Renal cortex interstitium (tissue), 15 donors: ENCODE measurements around the gene ACOX2. TPM values are rescaled to one million over a fixed set of nuclear protein-coding genes. Genes with fewer than 3 reads are reported as not detected.

Experiments used
- DNase-seq, 11 donors: peaks; one replicate each; pipeline ENCODE4 v3.0.0-alpha.2; 2013; ENCODE audit warnings: low read depth in 9 of 11, low spot score in 4 of 11; ENCODE audit errors: extremely low read depth in 1 of 11
- long read RNA-seq, 16 experiments: transcript quantifications; one replicate each; lab custom pipeline, GENCODE V29; 2026
- polyA plus RNA-seq, 3 donors: library from polyadenylated mRNA; unstranded; fragments of 120-200 nt; gene quantifications; one replicate each; pipeline ENCODE4 v1.2.1, GENCODE V29; 2013; ENCODE audit not compliant: insufficient read length in 3 of 3

ACOX2 gene
- polyA plus RNA-seq, result 10 to 100 TPM; 33.4 to 43.8 (median 41.6) TPM
- long read RNA-seq, donor 1, partial matches to known transcripts, result 0 of 4 reads
- long read RNA-seq, donor 1, other reads (novel, unspliced or antisense), result 0 of 4 reads
- long read RNA-seq, donor 2, partial matches to known transcripts, result 0 of 4 reads
- long read RNA-seq, donor 2, other reads (novel, unspliced or antisense), result 0 of 4 reads
- long read RNA-seq, donor 3, partial matches to known transcripts, result 0 of 2 reads
- long read RNA-seq, donor 3, other reads (novel, unspliced or antisense), result 0 of 2 reads
- long read RNA-seq, donor 4, transcript ACOX2-201 (15 exons, 2,426 nt), result major isoform, 6 of 6 reads
- long read RNA-seq, donor 4, partial matches to known transcripts, result 0 of 6 reads
- long read RNA-seq, donor 4, other reads (novel, unspliced or antisense), result 0 of 6 reads
- long read RNA-seq, donor 5, result 0 reads
- long read RNA-seq, donor 6, result 0 reads
- long read RNA-seq, donor 7, partial matches to known transcripts, result 0 of 3 reads
- long read RNA-seq, donor 7, other reads (novel, unspliced or antisense), result 0 of 3 reads
- long read RNA-seq, donor 8, transcript ACOX2-201 (15 exons, 2,426 nt), result major isoform, 5 of 9 reads
- long read RNA-seq, donor 8, partial matches to known transcripts, result 0 of 9 reads
- long read RNA-seq, donor 8, other reads (novel, unspliced or antisense), result 0 of 9 reads
- long read RNA-seq, donor 9, partial matches to known transcripts, result 0 of 4 reads
- long read RNA-seq, donor 9, other reads (novel, unspliced or antisense), result 0 of 4 reads
- long read RNA-seq, donor 10, partial matches to known transcripts, result 0 of 5 reads
- long read RNA-seq, donor 10, other reads (novel, unspliced or antisense), result 0 of 5 reads
- long read RNA-seq, donor 11, partial matches to known transcripts, result 0 of 2 reads
- long read RNA-seq, donor 11, other reads (novel, unspliced or antisense), result 0 of 2 reads
- long read RNA-seq, donor 12, partial matches to known transcripts, result 0 of 1 reads
- long read RNA-seq, donor 12, other reads (novel, unspliced or antisense), result 0 of 1 reads
- long read RNA-seq, donor 13, partial matches to known transcripts, result 0 of 5 reads
- long read RNA-seq, donor 13, other reads (novel, unspliced or antisense), result 0 of 5 reads
- long read RNA-seq, donor 14, partial matches to known transcripts, result 0 of 2 reads
- long read RNA-seq, donor 14, other reads (novel, unspliced or antisense), result 0 of 2 reads
- long read RNA-seq, donor 15, partial matches to known transcripts, result 0 of 2 reads
- long read RNA-seq, donor 15, other reads (novel, unspliced or antisense), result 0 of 2 reads
- long read RNA-seq, donor 16, transcript ACOX2-201 (15 exons, 2,426 nt), result major isoform, 8 of 12 reads
- long read RNA-seq, donor 16, partial matches to known transcripts, result 0 of 12 reads
- long read RNA-seq, donor 16, other reads (novel, unspliced or antisense), result 0 of 12 reads

GRCh38 chr3:58536501-58537411, at the start of gene ACOX2:
Gene ACOX2, minus strand, starts transcription at chr3:58537190. Its CDS starts 2,084 bp downstream, at chr3:58535106.
- DNase-seq, result no peak

GRCh38 chr3:58585994-58586393, 49.0 kb upstream of the ACOX2 start:
- peak in 5 of 11 donors; percentile 37 to 70 (median 63) for DNase-seq

DNA sequence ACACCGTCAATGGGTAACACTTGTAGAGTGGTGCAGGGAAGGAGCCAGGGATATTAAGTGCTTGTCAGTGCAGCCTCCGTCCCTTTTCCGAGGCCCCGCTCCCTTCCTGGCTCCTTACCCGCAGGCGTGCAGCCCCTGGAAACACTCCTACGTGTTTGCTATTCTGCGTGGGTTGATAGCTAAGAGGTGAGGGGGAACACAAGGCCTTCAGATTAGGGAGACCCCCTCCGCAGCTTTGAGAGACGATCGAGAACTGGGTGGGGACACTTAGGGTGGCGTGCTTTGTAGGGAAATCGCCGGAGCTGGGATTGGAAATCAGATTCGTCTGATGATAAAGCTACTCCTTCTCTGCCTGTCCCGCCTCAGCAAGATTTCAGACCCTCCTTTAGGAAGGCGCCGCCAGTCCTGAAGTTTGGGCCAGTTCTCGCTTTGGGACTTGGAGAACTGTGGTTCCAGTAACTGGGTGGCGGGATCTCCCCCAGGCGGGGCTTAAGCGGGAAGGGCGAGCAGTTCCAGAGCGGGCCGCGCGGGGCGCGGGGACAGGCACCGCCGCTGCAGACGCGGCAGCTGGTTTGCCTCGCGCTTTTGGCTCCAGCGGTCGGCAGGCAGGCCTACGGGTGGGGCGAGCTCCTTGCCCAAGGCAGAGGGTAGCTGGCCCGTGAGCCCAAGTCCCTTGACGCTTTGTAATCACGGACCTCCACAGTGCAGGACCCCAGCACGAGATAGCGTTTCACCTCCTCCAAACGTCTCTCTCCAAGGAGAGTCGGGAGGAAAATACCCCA, 48.2 kb upstream of the ACOX2 start:
- peak in 10 of 11 donors; percentile 65 to 80 (median 72) for DNase-seq

DNA sequence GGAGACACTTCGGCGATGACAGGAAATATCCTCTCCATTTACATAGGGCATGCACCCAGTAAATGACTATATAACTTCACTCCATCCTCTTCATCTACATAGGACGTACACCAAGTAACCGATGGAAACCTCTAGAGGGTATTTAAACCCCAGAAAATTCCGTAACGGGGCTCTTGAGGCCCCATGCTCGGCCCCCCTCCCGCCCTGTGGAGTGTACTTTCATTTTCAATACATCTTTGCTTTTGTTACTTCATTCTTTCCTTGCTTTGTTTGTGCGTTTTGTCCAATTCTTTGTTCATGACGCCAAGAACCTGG, 47.7 kb upstream of the ACOX2 start:
- DNase-seq, result no peak

GRCh38 chr3:58581328-58582091, 44.5 kb upstream of the ACOX2 start:
- DNase-seq, result peak in 5 of 11 donors; percentile 45 to 75 (median 70)

DNA sequence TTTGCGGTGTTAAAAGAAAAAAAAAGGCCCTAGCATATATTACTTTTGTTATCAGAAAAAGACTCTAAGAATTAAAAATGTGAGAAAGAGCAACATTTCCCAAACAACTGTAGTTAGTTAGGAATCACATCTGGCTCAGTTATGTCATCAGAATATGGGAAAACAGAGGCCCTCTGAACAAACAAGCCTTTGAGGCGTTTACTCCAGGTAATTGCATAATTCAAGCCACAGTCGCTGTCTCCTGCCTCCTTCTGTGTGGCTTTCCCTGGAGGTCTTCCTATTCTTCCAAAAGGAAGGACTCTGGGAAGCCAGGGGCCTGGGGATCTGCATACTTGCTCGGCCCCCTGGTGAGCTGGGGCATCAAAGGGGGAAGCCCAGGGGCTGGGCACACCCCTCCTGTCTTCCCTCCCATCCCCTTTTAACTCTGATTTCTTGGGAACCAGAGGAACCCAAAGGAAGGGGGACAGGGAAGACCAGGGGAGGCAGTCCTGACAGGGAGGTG, 43.9 kb upstream of the ACOX2 start:
- DNase-seq, result no peak

DNA sequence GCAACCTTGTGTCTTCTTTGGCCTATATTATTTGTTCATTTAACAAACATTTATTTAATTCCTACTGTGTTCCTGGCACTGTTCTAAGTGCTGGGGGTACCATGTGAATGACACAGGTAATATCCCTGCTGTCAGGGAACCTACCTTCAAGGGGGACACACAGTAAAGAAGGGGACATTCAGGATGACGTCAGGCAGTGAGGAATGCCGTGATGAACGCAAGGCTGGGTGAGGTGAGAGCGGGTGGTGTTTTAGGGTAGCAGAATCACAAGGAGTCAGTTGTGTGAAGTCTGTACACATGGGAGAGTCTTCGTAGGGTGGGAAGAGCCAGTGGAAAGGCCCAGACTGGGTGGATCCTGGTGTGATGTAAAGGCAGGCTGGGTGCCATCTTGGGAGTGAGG, 41.9 kb upstream of the ACOX2 start:
- DNase-seq, result no peak

GRCh38 chr3:58577269-58577821, 40.4 kb upstream of the ACOX2 start, which contains the start of gene FAM107A:
Gene FAM107A, minus strand, starts transcription at chr3:58577391. Its CDS starts 7,531 bp downstream, at chr3:58569860.
- peak in 1 of 11 donors; percentile 42 for DNase-seq

DNA sequence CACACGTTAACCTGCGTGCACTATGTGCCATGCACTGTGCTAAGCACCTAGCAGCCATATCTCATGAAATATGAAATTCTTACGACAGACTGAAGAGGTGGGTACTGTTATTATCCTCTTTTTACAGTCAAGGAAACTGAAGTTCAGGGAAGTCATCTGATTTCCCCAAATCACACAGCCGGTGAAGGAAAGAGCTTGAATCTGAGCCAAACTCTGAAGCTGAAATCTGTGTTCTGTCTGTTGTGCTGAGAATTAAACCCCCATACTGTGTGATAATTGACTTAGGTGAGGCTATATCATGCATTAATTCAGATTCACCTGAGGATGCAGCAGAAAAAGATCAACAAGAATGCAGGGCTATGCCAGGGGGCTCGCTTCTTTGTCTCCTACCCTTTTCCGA, 39.7 kb upstream of the ACOX2 start:
- DNase-seq, result no peak

GRCh38 chr3:58575971-58576652, 39.1 kb upstream of the ACOX2 start:
- DNase-seq, result no peak

DNA sequence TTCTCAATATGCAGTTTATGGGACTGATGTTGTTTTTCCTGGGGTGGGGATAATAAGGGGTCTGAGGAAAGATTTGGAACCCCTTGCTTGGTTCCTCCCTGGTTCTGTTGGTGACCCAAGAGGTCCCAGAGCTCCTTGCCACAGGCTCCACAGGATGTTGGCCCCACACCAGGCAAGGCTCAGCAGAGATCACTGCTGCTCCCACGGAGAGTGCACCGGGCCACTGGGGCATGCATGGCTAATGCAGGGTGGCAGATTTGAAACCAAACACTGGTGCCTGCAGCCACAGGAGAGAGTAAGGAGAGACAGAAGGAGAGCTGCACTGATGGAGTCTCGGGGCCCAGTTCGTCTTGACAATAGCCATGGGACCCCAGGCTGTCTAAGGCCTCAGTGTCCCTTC, 37.7 kb upstream of the ACOX2 start:
- no peak for DNase-seq

GRCh38 chr3:58574106-58574505, 37.1 kb upstream of the ACOX2 start:
- DNase-seq, result no peak

DNA sequence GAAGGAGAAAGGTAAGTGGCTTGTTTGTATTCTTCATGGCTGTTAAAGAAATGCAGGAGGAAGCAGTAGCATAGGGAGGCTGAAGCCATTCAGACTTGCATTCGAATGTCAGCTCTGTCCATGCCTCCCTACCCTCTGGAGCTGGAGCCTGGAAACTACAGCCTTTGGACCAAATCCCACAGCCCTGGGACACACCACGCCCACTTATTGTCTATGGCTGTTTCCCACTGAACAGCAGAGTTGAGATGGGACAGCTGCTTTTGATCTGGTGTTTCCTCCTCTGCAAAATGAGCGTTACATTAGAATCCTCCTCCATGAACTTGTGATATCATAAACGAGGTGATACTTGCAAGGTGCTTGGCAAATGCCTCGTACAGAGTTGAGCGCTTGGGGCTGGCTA, 36.6 kb upstream of the ACOX2 start:
- peak in 5 of 11 donors; percentile 39 to 64 (median 61) for DNase-seq

DNA sequence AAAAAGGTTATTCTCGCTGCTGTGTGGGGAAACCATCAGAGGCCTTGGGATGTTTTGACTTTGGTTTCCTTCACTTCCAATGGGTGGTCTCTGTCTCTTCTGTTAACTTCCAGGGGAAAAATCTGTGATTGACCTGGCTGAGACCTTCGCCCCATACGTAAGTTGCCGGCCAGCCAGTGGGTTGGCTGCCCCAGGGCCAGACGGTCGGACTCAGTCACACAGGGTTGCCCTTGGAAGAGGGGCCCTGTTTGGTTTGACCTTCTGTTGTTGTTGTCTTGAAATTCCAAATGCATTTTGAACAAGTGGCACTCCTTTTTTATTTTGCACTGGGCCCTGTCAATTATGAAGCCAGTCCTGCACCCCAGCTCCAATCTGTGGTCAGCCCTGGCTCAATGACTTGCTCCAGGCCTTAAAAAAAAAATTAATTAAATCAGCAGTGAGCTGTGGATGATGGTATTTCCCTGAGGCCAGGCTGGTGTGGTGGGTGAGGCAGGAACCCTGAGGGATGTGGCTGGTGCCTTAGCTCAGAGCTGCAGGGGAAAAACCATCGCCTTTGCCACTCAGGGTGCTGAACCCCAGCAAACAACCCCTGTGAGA, 35.7 kb upstream of the ACOX2 start:
- DNase-seq, result no peak

DNA sequence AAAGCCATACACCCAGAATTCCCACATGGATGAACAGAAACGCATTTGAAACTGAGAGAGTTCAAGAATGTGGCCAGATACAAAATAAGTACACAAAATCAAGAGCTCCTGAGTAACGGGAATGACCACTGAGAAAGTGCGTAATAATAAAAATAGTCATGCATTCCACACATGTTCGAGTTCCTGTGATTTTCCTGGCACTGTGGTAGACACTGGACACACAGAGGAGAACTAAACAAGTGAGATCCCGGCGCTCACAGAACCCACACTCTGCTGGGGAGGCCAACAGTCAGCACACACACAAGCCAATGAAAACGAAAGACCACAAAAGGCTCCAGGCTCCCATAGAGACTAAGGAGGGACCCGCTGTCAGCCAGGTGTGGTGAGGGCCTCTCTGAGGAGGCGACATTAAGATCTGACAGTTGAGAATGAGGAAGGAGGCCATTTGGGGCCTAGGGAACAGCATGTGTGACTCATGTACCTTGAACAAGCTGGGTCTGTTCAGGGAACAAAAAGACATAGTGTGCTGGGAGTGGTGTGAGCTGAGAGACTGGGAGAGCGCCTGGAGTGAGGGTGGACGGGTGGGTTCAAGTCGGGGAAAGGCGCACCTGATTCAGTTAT, 35.1 kb upstream of the ACOX2 start:
- no peak for DNase-seq
